HepG2 (cell line): ENCODE data around the gene RAP2A. TPM values are rescaled to one million over a fixed set of nuclear protein-coding genes. Genes with fewer than 3 reads are reported as not detected.

Experiments used
- AKAP8 ChIP-seq: sonication (generic); formaldehyde crosslinking; IDR thresholded peaks from 2 replicates; pipeline ENCODE4 v1.5.1; 2020; ENCODE audit warnings: mild to moderate bottlenecking, missing genetic modification reagents
- ATRX ChIP-seq: sonication (generic); formaldehyde crosslinking; IDR thresholded peaks from 2 replicates; pipeline ENCODE4 v1.4.0; 2020; ENCODE audit warnings: missing genetic modification reagents, borderline replicate concordance
- CC2D1A ChIP-seq: sonication (generic); formaldehyde crosslinking; IDR thresholded peaks from 2 replicates; pipeline ENCODE4 v1.8.1; 2023; ENCODE audit warnings: mild to moderate bottlenecking, missing genetic modification reagents
- LCORL ChIP-seq, 2 experiments: fragments of 450-650 bp in 1 of 2; sonication (generic) in 1 of 2; formaldehyde crosslinking in 1 of 2; IDR thresholded peaks; 2 replicates each; pipeline versions ENCODE4 v1.5.0 to v1.6.1; 2017 to 2020; ENCODE audit warnings: antibody characterized with exemption in 1 of 2, missing genetic modification reagents in 1 of 2
- LRRFIP1 ChIP-seq: sonication (generic); formaldehyde crosslinking; conservative IDR thresholded peaks from 2 replicates; pipeline ENCODE4 v1.4.0; 2020; ENCODE audit warnings: missing genetic modification reagents
- MAFF ChIP-seq: IDR thresholded peaks from 2 replicates; pipeline ENCODE4 v1.6.1; 2011; ENCODE audit warnings: low read depth, low read length, improper control_type of control experiment
- MEF2D ChIP-seq: sonication (generic); formaldehyde crosslinking; IDR thresholded peaks from 2 replicates; pipeline ENCODE4 v1.5.1; 2020; ENCODE audit warnings: mild to moderate bottlenecking, missing genetic modification reagents
- MIER2 ChIP-seq: IDR thresholded peaks from 2 replicates; pipeline ENCODE4 v1.6.1; 2016; ENCODE audit warnings: missing biosample characterization, missing genetic modification reagents
- NCOA2 ChIP-seq: sonication (generic); formaldehyde crosslinking; IDR thresholded peaks from 2 replicates; pipeline ENCODE4 v1.8.0; 2022; ENCODE audit warnings: inconsistent platforms
- NFE2L2 ChIP-seq: fragments of 150-350 bp; IDR thresholded peaks from 2 replicates; pipeline ENCODE4 v1.6.1; 2014; ENCODE audit warnings: low read length
- NR3C1 ChIP-seq: sonication (generic); formaldehyde crosslinking; IDR thresholded peaks from 2 replicates; pipeline ENCODE4 v1.4.0; 2020; ENCODE audit warnings: missing genetic modification reagents
- PBX3 ChIP-seq: sonication (generic); formaldehyde crosslinking; IDR thresholded peaks from 2 replicates; pipeline ENCODE4 v1.8.1; 2023; ENCODE audit warnings: missing genetic modification reagents, inconsistent platforms, borderline replicate concordance
- RARA ChIP-seq: IDR thresholded peaks from 2 replicates; pipeline ENCODE4 v1.6.1; 2016; ENCODE audit warnings: missing genetic modification reagents, missing compliant biosample characterization
- SOX6 ChIP-seq, 2 experiments: fragments of 450-650 bp in 1 of 2; sonication (generic) in 1 of 2; formaldehyde crosslinking in 1 of 2; IDR thresholded peaks; 2 replicates each; pipeline versions ENCODE4 v1.4.0 to v1.6.1; 2017 to 2020; ENCODE audit warnings: antibody characterized with exemption in 1 of 2, mild to moderate bottlenecking in 1 of 2, missing genetic modification reagents in 1 of 2
- SP5 ChIP-seq: IDR thresholded peaks from 2 replicates; pipeline ENCODE4 v1.6.1; 2016; ENCODE audit warnings: low read depth, borderline replicate concordance
- TAF15 ChIP-seq: fragments of 200-400 bp; formaldehyde crosslinking; IDR thresholded peaks from one replicate; pipeline ENCODE4 v1.6.1; 2018; ENCODE audit warnings: mild to moderate bottlenecking, low read depth, low read length; ENCODE audit not compliant: poor library complexity, severe bottlenecking
- ZFP1 ChIP-seq: IDR thresholded peaks from 2 replicates; pipeline ENCODE4 v1.6.1; 2016
- ZMYM2 ChIP-seq: sonication (generic); formaldehyde crosslinking; IDR thresholded peaks from 2 replicates; pipeline ENCODE4 v1.8.0; 2022; ENCODE audit warnings: mild to moderate bottlenecking, missing genetic modification reagents
- ZNF260 ChIP-seq: sonication (generic); formaldehyde crosslinking; IDR thresholded peaks from 2 replicates; pipeline ENCODE4 v1.4.0; 2020; ENCODE audit warnings: missing genetic modification reagents, low read depth, mild to moderate bottlenecking, borderline replicate concordance
- ZNF484 ChIP-seq: sonication (generic); formaldehyde crosslinking; IDR thresholded peaks from 2 replicates; pipeline ENCODE4 v1.5.1; 2020; ENCODE audit warnings: mild to moderate bottlenecking, low read depth, missing genetic modification reagents, borderline replicate concordance
- ZNF530 ChIP-seq: sonication (generic); formaldehyde crosslinking; IDR thresholded peaks from 2 replicates; pipeline ENCODE4 v1.5.0; 2020; ENCODE audit warnings: low read depth, mild to moderate bottlenecking, missing genetic modification reagents
- ZNF891 ChIP-seq: sonication (generic); formaldehyde crosslinking; IDR thresholded peaks from 2 replicates; pipeline ENCODE4 v1.5.0; 2020; ENCODE audit warnings: mild to moderate bottlenecking, missing genetic modification reagents
- ZSCAN25 ChIP-seq: sonication (generic); formaldehyde crosslinking; IDR thresholded peaks from 2 replicates; pipeline ENCODE4 v1.8.0; 2022; ENCODE audit warnings: mild to moderate bottlenecking, missing genetic modification reagents
- polyA plus RNA-seq, 8 experiments: library from polyadenylated mRNA; depleted of rRNA in 3 of 8; stranded (reverse) in 7 of 8; unstranded in 1 of 8; fragments of >200 nt; fragmentation: Illumina TruSeq in 4 of 8; extraction: Trizol in 4 of 8; gene quantifications; 2 replicates each; pipeline versions ENCODE4 v1.2.1 to v1.2.3, GENCODE V29; 2011 to 2016; ENCODE audit warnings: low read depth in 4 of 8, missing spikeins in 1 of 8, mixed read lengths in 1 of 8; ENCODE audit not compliant: insufficient read depth in 1 of 8
- total RNA-seq, 5 experiments: library from RNA; depleted of rRNA; stranded (reverse); fragments of >200 nt; fragmentation: Illumina TruSeq; extraction: Trizol; gene quantifications; 2 replicates each; pipeline ENCODE4 v1.2.3, GENCODE V29; 2016; ENCODE audit warnings: low read depth in 1 of 5
- TF ChIP-seq, protein P1 (sequence below): sonication (generic); formaldehyde crosslinking; IDR thresholded peaks from 2 replicates; pipeline ENCODE4 v1.9.0; 2021; ENCODE audit warnings: missing genetic modification reagents, borderline replicate concordance

Gene RAP2A
- total and polyA plus RNA-seq, 2 of the 13 experiments (the other 11 are each of a cell fraction or from before 2014, with no cell fraction given): 9.9 to 23.1 TPM

- TF ChIP-seq, protein P1, sequence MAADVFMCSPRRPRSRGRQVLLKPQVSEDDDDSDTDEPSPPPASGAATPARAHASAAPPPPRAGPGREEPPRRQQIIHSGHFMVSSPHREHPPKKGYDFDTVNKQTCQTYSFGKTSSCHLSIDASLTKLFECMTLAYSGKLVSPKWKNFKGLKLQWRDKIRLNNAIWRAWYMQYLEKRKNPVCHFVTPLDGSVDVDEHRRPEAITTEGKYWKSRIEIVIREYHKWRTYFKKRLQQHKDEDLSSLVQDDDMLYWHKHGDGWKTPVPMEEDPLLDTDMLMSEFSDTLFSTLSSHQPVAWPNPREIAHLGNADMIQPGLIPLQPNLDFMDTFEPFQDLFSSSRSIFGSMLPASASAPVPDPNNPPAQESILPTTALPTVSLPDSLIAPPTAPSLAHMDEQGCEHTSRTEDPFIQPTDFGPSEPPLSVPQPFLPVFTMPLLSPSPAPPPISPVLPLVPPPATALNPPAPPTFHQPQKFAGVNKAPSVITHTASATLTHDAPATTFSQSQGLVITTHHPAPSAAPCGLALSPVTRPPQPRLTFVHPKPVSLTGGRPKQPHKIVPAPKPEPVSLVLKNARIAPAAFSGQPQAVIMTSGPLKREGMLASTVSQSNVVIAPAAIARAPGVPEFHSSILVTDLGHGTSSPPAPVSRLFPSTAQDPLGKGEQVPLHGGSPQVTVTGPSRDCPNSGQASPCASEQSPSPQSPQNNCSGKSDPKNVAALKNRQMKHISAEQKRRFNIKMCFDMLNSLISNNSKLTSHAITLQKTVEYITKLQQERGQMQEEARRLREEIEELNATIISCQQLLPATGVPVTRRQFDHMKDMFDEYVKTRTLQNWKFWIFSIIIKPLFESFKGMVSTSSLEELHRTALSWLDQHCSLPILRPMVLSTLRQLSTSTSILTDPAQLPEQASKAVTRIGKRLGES (CRISPR knock-in tag): no peak
- TF ChIP-seq AKAP8 (no peak), SOX6 (IDR thresholded peaks at IDR 0.05) (no peak), SOX6 (CRISPR knock-in tag; IDR thresholded peaks at IDR 0.05) (peak; percentile 63; the same call in 1 of the 2 replicates), LRRFIP1 (no peak), PBX3 (no peak), ZNF260 (CRISPR knock-in tag) (no peak), ZMYM2 (CRISPR knock-in tag) (peak; percentile 84), TAF15 (no peak), MIER2 (CRISPR knock-in tag) (no peak), SP5 (CRISPR knock-in tag) (no peak), ZNF891 (CRISPR knock-in tag) (no peak), NR3C1 (CRISPR knock-in tag) (no peak), LCORL (IDR thresholded peaks at IDR 0.05) (0 out of 2 replicates have a peak, but pooled peaks have one; percentile 22), LCORL (CRISPR knock-in tag; IDR thresholded peaks at IDR 0.05) (0 out of 2 replicates have a peak, but pooled peaks have one; percentile 18), CC2D1A (CRISPR knock-in tag) (no peak), ATRX (CRISPR knock-in tag) (no peak), MEF2D (CRISPR knock-in tag) (no peak), ZSCAN25 (CRISPR knock-in tag) (no peak), MAFF (peak; percentile 60; the same call in 1 of the 2 replicates), NFE2L2 (peak; percentile 94), NCOA2 (CRISPR knock-in tag) (no peak), RARA (CRISPR knock-in tag) (peak; percentile 12; the same call in 1 of the 2 replicates), ZFP1 (CRISPR knock-in tag) (no peak), ZNF530 (CRISPR knock-in tag) (no peak), ZNF484 (CRISPR knock-in tag) (no peak)
Observed at GRCh38 chr13:97495678-97496077, 61.7 kb downstream of the RAP2A start (continued).
